ENCODE results near the gene CSTF3. TPM values are rescaled to one million over a fixed set of nuclear protein-coding genes. Genes with fewer than 3 reads are reported as not detected.
A peak's percentile ranks its signal among the peaks of the same experiment; 100 is the strongest.
"Not testable (repeated sequence)": the region's sequence is repeated elsewhere in the genome, so short reads cannot be mapped to it uniquely, and the experiment has no call there.

Gene CSTF3
- total and polyA plus RNA-seq, 9 of the 15 experiments (the other 6 are each of a cell fraction or from before 2014, with no cell fraction given): 37.0 to 111 (median 61.0) TPM

DNA sequence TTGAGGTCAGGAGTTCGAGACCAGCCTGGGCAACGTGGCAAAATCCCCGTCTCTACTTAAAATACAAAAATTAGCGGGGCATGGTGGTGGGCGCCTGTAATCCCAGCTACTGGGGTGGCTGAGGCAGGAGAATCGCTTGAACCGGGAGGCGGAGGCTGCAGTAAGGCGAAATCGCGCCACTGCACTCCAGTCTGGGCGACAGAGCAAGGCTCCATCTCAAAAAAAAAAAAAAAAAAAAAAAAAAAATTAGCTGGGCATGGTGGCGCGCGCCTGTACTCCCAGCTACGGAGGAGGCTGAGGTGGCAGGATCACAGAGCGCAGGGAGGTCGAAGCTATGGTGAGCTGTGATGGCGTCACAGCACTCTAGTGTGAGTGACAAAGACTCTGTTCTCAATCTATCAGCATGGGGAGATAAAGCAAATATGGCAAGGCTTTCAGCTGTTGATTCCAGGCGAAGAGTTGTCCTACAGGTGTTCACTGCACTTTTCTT is 1.9 kb downstream of the CSTF3 start (continued):
- TF ChIP-seq, protein P1, sequence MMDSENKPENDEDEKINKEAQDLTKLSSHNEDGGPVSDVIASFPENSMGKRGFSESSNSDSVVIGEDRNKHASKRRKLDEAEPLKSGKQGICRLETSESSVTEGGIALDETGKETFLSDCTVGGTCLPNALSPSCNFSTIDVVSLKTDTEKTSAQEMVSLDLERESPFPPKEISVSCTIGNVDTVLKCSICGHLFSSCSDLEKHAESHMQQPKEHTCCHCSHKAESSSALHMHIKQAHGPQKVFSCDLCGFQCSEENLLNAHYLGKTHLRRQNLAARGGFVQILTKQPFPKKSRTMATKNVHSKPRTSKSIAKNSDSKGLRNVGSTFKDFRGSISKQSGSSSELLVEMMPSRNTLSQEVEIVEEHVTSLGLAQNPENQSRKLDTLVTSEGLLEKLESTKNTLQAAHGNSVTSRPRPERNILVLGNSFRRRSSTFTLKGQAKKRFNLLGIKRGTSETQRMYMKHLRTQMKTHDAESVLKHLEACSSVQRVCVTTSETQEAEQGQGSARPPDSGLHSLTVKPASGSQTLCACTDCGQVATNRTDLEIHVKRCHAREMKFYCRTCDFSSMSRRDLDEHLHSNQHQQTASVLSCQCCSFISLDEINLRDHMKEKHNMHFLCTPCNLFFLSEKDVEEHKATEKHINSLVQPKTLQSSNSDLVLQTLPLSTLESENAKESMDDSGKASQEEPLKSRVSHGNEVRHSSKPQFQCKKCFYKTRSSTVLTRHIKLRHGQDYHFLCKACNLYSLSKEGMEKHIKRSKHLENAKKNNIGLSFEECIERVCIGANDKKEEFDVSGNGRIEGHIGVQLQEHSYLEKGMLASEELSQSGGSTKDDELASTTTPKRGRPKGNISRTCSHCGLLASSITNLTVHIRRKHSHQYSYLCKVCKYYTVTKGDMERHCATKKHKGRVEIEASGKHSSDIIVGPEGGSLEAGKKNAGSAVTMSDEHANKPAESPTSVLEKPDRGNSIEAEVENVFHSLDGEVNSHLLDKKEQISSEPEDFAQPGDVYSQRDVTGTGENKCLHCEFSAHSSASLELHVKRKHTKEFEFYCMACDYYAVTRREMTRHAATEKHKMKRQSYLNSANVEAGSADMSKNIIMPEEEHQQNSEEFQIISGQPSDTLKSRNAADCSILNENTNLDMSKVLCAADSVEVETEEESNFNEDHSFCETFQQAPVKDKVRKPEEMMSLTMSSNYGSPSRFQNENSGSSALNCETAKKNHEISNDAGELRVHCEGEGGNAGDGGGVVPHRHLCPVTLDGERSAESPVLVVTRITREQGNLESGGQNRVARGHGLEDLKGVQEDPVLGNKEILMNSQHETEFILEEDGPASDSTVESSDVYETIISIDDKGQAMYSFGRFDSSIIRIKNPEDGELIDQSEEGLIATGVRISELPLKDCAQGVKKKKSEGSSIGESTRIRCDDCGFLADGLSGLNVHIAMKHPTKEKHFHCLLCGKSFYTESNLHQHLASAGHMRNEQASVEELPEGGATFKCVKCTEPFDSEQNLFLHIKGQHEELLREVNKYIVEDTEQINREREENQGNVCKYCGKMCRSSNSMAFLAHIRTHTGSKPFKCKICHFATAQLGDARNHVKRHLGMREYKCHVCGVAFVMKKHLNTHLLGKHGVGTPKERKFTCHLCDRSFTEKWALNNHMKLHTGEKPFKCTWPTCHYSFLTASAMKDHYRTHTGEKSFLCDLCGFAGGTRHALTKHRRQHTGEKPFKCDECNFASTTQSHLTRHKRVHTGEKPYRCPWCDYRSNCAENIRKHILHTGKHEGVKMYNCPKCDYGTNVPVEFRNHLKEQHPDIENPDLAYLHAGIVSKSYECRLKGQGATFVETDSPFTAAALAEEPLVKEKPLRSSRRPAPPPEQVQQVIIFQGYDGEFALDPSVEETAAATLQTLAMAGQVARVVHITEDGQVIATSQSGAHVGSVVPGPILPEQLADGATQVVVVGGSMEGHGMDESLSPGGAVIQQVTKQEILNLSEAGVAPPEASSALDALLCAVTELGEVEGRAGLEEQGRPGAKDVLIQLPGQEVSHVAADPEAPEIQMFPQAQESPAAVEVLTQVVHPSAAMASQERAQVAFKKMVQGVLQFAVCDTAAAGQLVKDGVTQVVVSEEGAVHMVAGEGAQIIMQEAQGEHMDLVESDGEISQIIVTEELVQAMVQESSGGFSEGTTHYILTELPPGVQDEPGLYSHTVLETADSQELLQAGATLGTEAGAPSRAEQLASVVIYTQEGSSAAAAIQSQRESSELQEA (IDR thresholded peaks at IDR 0.05; ENCODE audit: low read depth): peak; percentile 46; the same call in 1 of the 2 replicates
- TF ChIP-seq NFIC (IDR thresholded peaks at IDR 0.05) (0 out of 2 replicates have a peak, but pooled peaks have one; percentile 7), TRIM28 (IDR thresholded peaks at IDR 0.05) (peak; percentile 68; the same call in 1 of the 2 replicates), MXI1 (IDR thresholded peaks at IDR 0.05; ENCODE audit: low read depth, low read length) (0 out of 2 replicates have a peak, but pooled peaks have one; percentile 37), ADNP (tag; IDR thresholded peaks at IDR 0.05) (peak; percentile 94), CREB1 (IDR thresholded peaks at IDR 0.05) (peak; percentile 77), CREB1 (CRISPR knock-in tag; IDR thresholded peaks at IDR 0.05) (peak; percentile 43; the same call in 1 of the 2 replicates), ZNF384 (IDR thresholded peaks at IDR 0.05; ENCODE audit: low read depth, low read length) (peak; percentile 87), CREM (IDR thresholded peaks at IDR 0.05; ENCODE audit: low read depth) (peak; percentile 92), BCOR (IDR thresholded peaks at IDR 0.05) (peak; percentile 33; the same call in 1 of the 2 replicates), JUND (tag; IDR thresholded peaks at IDR 0.05; ENCODE audit: borderline replicate concordance, low read depth, low read length) (peak; percentile 60; the same call in 1 of the 3 replicates), SMARCA5 (IDR thresholded peaks at IDR 0.05) (peak; percentile 65; the same call in 1 of the 2 replicates), SRF (CRISPR knock-in tag; IDR thresholded peaks at IDR 0.05) (peak in 1 of 2 experiments; percentile 19; a peak in 1 of 4 replicates), CBFA2T3 (IDR thresholded peaks at IDR 0.05) (peak; percentile 23; the same call in 1 of the 2 replicates)
- not testable (repeated sequence) for TF ChIP-seq JUND (IDR thresholded peaks at IDR 0.05; ENCODE audit: borderline replicate concordance, low read depth, low read length)
- TF ChIP-seq, protein P2, sequence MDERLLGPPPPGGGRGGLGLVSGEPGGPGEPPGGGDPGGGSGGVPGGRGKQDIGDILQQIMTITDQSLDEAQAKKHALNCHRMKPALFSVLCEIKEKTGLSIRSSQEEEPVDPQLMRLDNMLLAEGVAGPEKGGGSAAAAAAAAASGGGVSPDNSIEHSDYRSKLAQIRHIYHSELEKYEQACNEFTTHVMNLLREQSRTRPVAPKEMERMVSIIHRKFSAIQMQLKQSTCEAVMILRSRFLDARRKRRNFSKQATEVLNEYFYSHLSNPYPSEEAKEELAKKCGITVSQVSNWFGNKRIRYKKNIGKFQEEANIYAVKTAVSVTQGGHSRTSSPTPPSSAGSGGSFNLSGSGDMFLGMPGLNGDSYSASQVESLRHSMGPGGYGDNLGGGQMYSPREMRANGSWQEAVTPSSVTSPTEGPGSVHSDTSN (CRISPR knock-in tag; IDR thresholded peaks at IDR 0.05; ENCODE audit: low read depth): not testable (repeated sequence)
- TF ChIP-seq, protein P2 (tag; conservative IDR thresholded peaks at IDR 0.05; ENCODE audit: low read depth): 0 out of 2 replicates have a peak, but pooled peaks have one; percentile 47
